SK-N-SH (cell line): ENCODE data around the gene SIN3A. TPM values are rescaled to one million over a fixed set of nuclear protein-coding genes. Genes with fewer than 3 reads are reported as not detected.

ENCODE experiments used
- CTCF ChIA-PET: fragments of 300-600, 350-600 bp; formaldehyde crosslinking; extraction: SDS; loops from one replicate; lab custom pipeline; 2021; lab: Yijun Ruan, JAX
- POLR2A ChIA-PET: fragments of 350-600 bp; sonication (Branson Sonifier 250); formaldehyde crosslinking; extraction: SDS; loops from one replicate; lab custom pipeline; 2020; ENCODE audit warnings: antibody characterized with exemption, inconsistent platforms; lab: Yijun Ruan, JAX
- DNase-seq: peaks from one replicate; pipeline ENCODE4 v3.0.0; 2012
- H2AFZ ChIP-seq: fragments of 200-600 bp; sonication (generic); 2 replicates; pipeline ENCODE4 v1.8.1; 2016; ENCODE audit warnings: antibody characterized with exemption, mild to moderate bottlenecking, low read depth
- H3F3A ChIP-seq: fragments of 200-600 bp; sonication (generic); replicated peaks from 2 replicates; pipeline ENCODE3; 2016; ENCODE audit warnings: antibody characterized with exemption, mild to moderate bottlenecking; ENCODE audit not compliant: insufficient read depth
- H3K27ac ChIP-seq, 2 experiments: fragments of 200-500 bp in 1 of 2; fragments of 200-600 bp in 1 of 2; sonication (Bioruptor generic) in 1 of 2; sonication (generic), shearing (Covaris generic) in 1 of 2; 2 replicates each; pipeline versions ENCODE4 v1.5.1 to v1.6.1; 2014 to 2016; ENCODE audit warnings: low read depth in 2 of 2, inconsistent platforms in 1 of 2, low read length in 1 of 2, mild to moderate bottlenecking in 1 of 2, mixed read lengths in 1 of 2
- H3K27me3 ChIP-seq: fragments of 200-600 bp; sonication (generic), shearing (Covaris generic); 2 replicates; pipeline ENCODE4 v1.6.1; 2016; ENCODE audit warnings: mixed run types; ENCODE audit not compliant: insufficient read depth
- H3K36me3 ChIP-seq, 2 experiments: fragments of 200-500 bp in 1 of 2; fragments of 200-600 bp in 1 of 2; sonication (Bioruptor generic) in 1 of 2; sonication (generic) in 1 of 2; replicated peaks in 1 of 2; 2 replicates each; pipeline versions ENCODE3 to v1.5.1; 2014 to 2016; ENCODE audit warnings: low read length in 1 of 2, mild to moderate bottlenecking in 1 of 2; ENCODE audit not compliant: insufficient read depth in 2 of 2, control insufficient read depth in 1 of 2
- H3K4me1 ChIP-seq, 2 experiments: fragments of 200-500 bp in 1 of 2; fragments of 200-600 bp in 1 of 2; sonication (Bioruptor generic) in 1 of 2; sonication (generic), shearing (Covaris generic) in 1 of 2; 2 replicates each; pipeline versions ENCODE4 v1.5.1 to v1.6.1; 2014 to 2016; ENCODE audit warnings: low read depth in 1 of 2, low read length in 1 of 2, mixed run types in 1 of 2; ENCODE audit not compliant: insufficient read depth in 2 of 2, control insufficient read depth in 1 of 2
- H3K4me2 ChIP-seq: fragments of 200-600 bp; sonication (generic), shearing (Covaris generic); 2 replicates; pipeline ENCODE4 v1.6.1; 2017; ENCODE audit warnings: mixed run types
- H3K4me3 ChIP-seq, 2 experiments: fragments of 200-500 bp in 1 of 2; fragments of 200-600 bp in 1 of 2; sonication (Bioruptor generic) in 1 of 2; sonication (generic), shearing (Covaris generic) in 1 of 2; 2 replicates each; pipeline versions ENCODE4 v1.5.1 to v1.8.1; 2014 to 2016; ENCODE audit warnings: low read depth in 2 of 2, inconsistent platforms in 1 of 2, low read length in 1 of 2, mild to moderate bottlenecking in 1 of 2, mixed read lengths in 1 of 2, moderate library complexity in 1 of 2
- H3K79me2 ChIP-seq: fragments of 200-600 bp; sonication (generic); 2 replicates; pipeline ENCODE4 v1.8.1; 2017; ENCODE audit warnings: mild to moderate bottlenecking; ENCODE audit not compliant: insufficient read depth
- H3K9ac ChIP-seq: fragments of 200-600 bp; sonication (generic); 2 replicates; pipeline ENCODE4 v1.6.1; 2017; ENCODE audit warnings: mixed run types
- H3K9me2 ChIP-seq: fragments of 200-600 bp; sonication (generic); 2 replicates; pipeline ENCODE4 v1.6.1; 2017; ENCODE audit warnings: mixed run types
- H3K9me3 ChIP-seq: fragments of 200-600 bp; sonication (generic); 2 replicates; pipeline ENCODE4 v1.6.1; 2017; ENCODE audit warnings: mixed run types, mild to moderate bottlenecking, moderate library complexity
- H4K20me1 ChIP-seq: fragments of 200-600 bp; sonication (generic); 2 replicates; pipeline ENCODE4 v1.6.1; 2017; ENCODE audit warnings: mild to moderate bottlenecking, mixed run types; ENCODE audit not compliant: insufficient read depth
- ELF1 ChIP-seq: IDR thresholded peaks from 2 replicates; pipeline ENCODE4 v1.4.0; 2012
- EP300 ChIP-seq, 2 experiments: IDR thresholded peaks; 2 replicates each; pipeline versions ENCODE4 v1.4.0 to v1.6.1; 2012; ENCODE audit warnings: borderline replicate concordance in 1 of 2, low read depth in 1 of 2, low read length in 1 of 2
- FOSL2 ChIP-seq: IDR thresholded peaks from 2 replicates; pipeline ENCODE4 v1.4.0; 2012; ENCODE audit warnings: low read depth, mild to moderate bottlenecking, moderate library complexity, borderline replicate concordance
- GATA2 ChIP-seq: sonication (generic); formaldehyde crosslinking; IDR thresholded peaks from 2 replicates; pipeline ENCODE4 v1.5.0; 2020; ENCODE audit warnings: mild to moderate bottlenecking, missing genetic modification reagents
- NFIC ChIP-seq: IDR thresholded peaks from 2 replicates; pipeline ENCODE4 v1.4.0; 2012; ENCODE audit warnings: borderline replicate concordance
- NRF1 ChIP-seq: IDR thresholded peaks from 2 replicates; pipeline ENCODE4 v1.6.1; 2012; ENCODE audit warnings: low read depth, mild to moderate bottlenecking, low read length
- RXRA ChIP-seq: IDR thresholded peaks from 2 replicates; pipeline ENCODE4 v1.4.0; 2012; ENCODE audit warnings: low read depth, mild to moderate bottlenecking, borderline replicate concordance
- SMC3 ChIP-seq: IDR thresholded peaks from 2 replicates; pipeline ENCODE4 v1.6.1; 2012; ENCODE audit warnings: low read depth, low read length, improper control_type of control experiment
- TAF1 ChIP-seq: IDR thresholded peaks from 2 replicates; pipeline ENCODE4 v1.6.1; 2012; ENCODE audit warnings: low read depth, mild to moderate bottlenecking, low read length, moderate library complexity, borderline replicate concordance
- WGBS: methylation state at CpG from one replicate; pipeline ENCODE4 v1.1.6; 2017; ENCODE audit warnings: low lambda C conversion rate; 5-methylcytosine and 5-hydroxymethylcytosine counted together
- polyA plus RNA-seq, 3 experiments: library from polyadenylated mRNA; depleted of rRNA; stranded (reverse); fragments of >200 nt; gene quantifications; 2 replicates each; pipeline ENCODE4 v1.2.3, GENCODE V29; 2012
- TF ChIP-seq, protein P1 (sequence below): IDR thresholded peaks from 2 replicates; pipeline ENCODE4; 2012
- TF ChIP-seq, protein P2 (sequence below): IDR thresholded peaks from 2 replicates; pipeline ENCODE4 v1.4.0; 2012; ENCODE audit warnings: low read depth, borderline replicate concordance
- TF ChIP-seq, protein P3 (sequence below): IDR thresholded peaks from 2 replicates; pipeline ENCODE4 v1.6.1; 2012; ENCODE audit warnings: mild to moderate bottlenecking, low read depth, low read length, moderate library complexity
- TF ChIP-seq, protein P4 (sequence below): IDR thresholded peaks from 2 replicates; pipeline ENCODE4 v1.4.0; 2012; ENCODE audit warnings: low read depth, borderline replicate concordance
- TF ChIP-seq, protein P5 (sequence below): fragments of 150-350 bp; IDR thresholded peaks from 2 replicates; pipeline ENCODE4 v1.6.1; 2017; ENCODE audit warnings: antibody characterized with exemption, low read length, low read depth, borderline replicate concordance

SIN3A gene
- polyA plus RNA-seq, 1 of the 3 experiments (the other 2 are of a cell fraction): 32.2 TPM

DNA sequence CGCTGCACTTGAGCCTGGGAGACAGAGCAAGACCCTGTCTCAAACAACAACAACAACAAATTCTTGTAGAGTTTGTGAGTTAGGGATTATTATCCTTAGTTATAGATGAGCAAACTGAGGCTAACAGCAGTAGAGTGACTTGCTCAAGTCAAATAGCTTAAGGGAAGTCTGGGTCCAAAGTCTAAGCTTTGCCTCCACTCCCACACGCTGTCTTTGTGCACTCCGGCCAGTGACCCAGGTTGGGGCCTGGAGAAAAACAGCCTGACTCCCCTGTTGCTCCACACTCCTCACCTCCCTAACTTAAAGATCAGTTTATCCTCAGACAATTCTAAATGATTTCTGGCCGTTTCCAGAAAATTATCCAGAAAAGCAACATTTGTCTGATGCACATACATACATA, 9.2 kb upstream of the SIN3A start:
- POLR2A ChIA-PET: no interaction called here
- Histone ChIP-seq H3K27ac (no peak overlapping the region), H3K9me2 (no peaks in the 10 kb centered on the region), H3F3A (peaks cover 15% of the 10 kb centered on the region), H3K9ac (no peak overlapping the region), H3K79me2 (no peaks in the 10 kb centered on the region), H2AFZ (no peak overlapping the region), H3K4me3 (no peak overlapping the region), H3K4me1 (peaks cover 0 to 8% of the 10 kb centered on the region in 2 experiments; a peak in 1 of 4 replicates), H3K36me3 (peaks cover 2 to 3% of the 10 kb centered on the region in 2 experiments), H3K9me3 (no peaks in the 10 kb centered on the region), H3K27me3 (no peaks in the 10 kb centered on the region), H3K4me2 (no peak overlapping the region), H4K20me1 (no peaks in the 10 kb centered on the region)
- CTCF ChIA-PET: no interaction called here
- TF ChIP-seq, protein P1, sequence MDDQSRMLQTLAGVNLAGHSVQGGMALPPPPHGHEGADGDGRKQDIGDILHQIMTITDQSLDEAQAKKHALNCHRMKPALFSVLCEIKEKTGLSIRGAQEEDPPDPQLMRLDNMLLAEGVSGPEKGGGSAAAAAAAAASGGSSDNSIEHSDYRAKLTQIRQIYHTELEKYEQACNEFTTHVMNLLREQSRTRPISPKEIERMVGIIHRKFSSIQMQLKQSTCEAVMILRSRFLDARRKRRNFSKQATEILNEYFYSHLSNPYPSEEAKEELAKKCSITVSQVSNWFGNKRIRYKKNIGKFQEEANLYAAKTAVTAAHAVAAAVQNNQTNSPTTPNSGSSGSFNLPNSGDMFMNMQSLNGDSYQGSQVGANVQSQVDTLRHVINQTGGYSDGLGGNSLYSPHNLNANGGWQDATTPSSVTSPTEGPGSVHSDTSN: no peak
- TF ChIP-seq, protein P2, sequence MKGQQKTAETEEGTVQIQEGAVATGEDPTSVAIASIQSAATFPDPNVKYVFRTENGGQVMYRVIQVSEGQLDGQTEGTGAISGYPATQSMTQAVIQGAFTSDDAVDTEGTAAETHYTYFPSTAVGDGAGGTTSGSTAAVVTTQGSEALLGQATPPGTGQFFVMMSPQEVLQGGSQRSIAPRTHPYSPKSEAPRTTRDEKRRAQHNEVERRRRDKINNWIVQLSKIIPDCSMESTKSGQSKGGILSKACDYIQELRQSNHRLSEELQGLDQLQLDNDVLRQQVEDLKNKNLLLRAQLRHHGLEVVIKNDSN: no peak
- TF ChIP-seq NRF1 (no peak), RXRA (no peak), NFIC (no peak), EP300 (IDR thresholded peaks at IDR 0.05; ENCODE audit: borderline replicate concordance in 1 of 2, low read depth in 1 of 2, low read length in 1 of 2) (no peak), ELF1 (no peak)
- TF ChIP-seq, protein P3, sequence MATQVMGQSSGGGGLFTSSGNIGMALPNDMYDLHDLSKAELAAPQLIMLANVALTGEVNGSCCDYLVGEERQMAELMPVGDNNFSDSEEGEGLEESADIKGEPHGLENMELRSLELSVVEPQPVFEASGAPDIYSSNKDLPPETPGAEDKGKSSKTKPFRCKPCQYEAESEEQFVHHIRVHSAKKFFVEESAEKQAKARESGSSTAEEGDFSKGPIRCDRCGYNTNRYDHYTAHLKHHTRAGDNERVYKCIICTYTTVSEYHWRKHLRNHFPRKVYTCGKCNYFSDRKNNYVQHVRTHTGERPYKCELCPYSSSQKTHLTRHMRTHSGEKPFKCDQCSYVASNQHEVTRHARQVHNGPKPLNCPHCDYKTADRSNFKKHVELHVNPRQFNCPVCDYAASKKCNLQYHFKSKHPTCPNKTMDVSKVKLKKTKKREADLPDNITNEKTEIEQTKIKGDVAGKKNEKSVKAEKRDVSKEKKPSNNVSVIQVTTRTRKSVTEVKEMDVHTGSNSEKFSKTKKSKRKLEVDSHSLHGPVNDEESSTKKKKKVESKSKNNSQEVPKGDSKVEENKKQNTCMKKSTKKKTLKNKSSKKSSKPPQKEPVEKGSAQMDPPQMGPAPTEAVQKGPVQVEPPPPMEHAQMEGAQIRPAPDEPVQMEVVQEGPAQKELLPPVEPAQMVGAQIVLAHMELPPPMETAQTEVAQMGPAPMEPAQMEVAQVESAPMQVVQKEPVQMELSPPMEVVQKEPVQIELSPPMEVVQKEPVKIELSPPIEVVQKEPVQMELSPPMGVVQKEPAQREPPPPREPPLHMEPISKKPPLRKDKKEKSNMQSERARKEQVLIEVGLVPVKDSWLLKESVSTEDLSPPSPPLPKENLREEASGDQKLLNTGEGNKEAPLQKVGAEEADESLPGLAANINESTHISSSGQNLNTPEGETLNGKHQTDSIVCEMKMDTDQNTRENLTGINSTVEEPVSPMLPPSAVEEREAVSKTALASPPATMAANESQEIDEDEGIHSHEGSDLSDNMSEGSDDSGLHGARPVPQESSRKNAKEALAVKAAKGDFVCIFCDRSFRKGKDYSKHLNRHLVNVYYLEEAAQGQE: no peak
- 75% methylated on average over 4 of the region's 4 CpGs for WGBS
- DNase-seq: no peak

DNA sequence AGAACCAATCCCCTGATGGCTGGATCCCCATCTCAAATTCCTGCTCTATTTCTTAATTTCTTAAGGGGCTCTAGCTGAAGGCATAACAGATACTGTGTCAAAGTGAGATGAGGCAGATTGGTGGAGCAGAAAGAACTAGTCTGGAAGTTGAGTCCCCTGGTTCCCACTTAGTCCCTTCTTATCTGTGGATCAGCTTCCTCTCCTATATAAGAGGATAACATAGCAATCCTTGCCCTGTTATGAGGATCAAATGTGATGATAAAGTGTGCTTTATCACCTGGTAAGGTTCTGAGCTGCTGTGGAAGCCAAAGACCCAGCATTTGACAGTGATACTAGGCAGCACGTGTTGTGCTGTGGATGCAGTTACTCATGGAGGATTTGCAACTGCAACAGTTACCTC, 8.1 kb upstream of the SIN3A start:
- DNase-seq: no peak
- Histone ChIP-seq H3K27ac (no peak overlapping the region), H3F3A (peaks cover 15% of the 10 kb centered on the region), H3K36me3 (peaks cover 0 to under 1% of the 10 kb centered on the region in 2 experiments), H4K20me1 (no peaks in the 10 kb centered on the region), H3K27me3 (no peaks in the 10 kb centered on the region), H3K9me3 (no peaks in the 10 kb centered on the region), H3K4me2 (no peak overlapping the region), H3K79me2 (peaks cover 5% of the 10 kb centered on the region; the same call in 1 of the 2 replicates), H3K9ac (no peak overlapping the region), H2AFZ (no peak overlapping the region), H3K4me3 (no peak overlapping the region), H3K9me2 (no peaks in the 10 kb centered on the region), H3K4me1 (peaks cover 0 to 8% of the 10 kb centered on the region in 2 experiments; a peak in 1 of 4 replicates)
- ChIA-PET CTCF (no interaction called here), POLR2A (no interaction called here)
- 86% methylated on average over 1 of the region's 1 CpG for WGBS
- no peak for TF ChIP-seq GATA2 (CRISPR knock-in tag)
- TF ChIP-seq SMC3: no peak
- TF ChIP-seq NFIC: no peak
- no peak for TF ChIP-seq TAF1
- TF ChIP-seq, protein P4, sequence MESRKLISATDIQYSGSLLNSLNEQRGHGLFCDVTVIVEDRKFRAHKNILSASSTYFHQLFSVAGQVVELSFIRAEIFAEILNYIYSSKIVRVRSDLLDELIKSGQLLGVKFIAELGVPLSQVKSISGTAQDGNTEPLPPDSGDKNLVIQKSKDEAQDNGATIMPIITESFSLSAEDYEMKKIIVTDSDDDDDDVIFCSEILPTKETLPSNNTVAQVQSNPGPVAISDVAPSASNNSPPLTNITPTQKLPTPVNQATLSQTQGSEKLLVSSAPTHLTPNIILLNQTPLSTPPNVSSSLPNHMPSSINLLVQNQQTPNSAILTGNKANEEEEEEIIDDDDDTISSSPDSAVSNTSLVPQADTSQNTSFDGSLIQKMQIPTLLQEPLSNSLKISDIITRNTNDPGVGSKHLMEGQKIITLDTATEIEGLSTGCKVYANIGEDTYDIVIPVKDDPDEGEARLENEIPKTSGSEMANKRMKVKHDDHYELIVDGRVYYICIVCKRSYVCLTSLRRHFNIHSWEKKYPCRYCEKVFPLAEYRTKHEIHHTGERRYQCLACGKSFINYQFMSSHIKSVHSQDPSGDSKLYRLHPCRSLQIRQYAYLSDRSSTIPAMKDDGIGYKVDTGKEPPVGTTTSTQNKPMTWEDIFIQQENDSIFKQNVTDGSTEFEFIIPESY: no peak
- TF ChIP-seq, protein P3: no peak
- TF ChIP-seq RXRA: no peak
- TF ChIP-seq FOSL2: no peak
- TF ChIP-seq, protein P5, sequence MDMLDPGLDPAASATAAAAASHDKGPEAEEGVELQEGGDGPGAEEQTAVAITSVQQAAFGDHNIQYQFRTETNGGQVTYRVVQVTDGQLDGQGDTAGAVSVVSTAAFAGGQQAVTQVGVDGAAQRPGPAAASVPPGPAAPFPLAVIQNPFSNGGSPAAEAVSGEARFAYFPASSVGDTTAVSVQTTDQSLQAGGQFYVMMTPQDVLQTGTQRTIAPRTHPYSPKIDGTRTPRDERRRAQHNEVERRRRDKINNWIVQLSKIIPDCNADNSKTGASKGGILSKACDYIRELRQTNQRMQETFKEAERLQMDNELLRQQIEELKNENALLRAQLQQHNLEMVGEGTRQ: no peak
